ENCODE measurements around the gene C18orf32. TPM values are rescaled to one million over a fixed set of nuclear protein-coding genes. Genes with fewer than 3 reads are reported as not detected.
A peak's percentile ranks its signal among the peaks of the same experiment; 100 is the strongest.
"Not testable (repeated sequence)": the region's sequence is repeated elsewhere in the genome, so short reads cannot be mapped to it uniquely, and the experiment has no call there.

The C18orf32 gene
- polyA plus RNA-seq, 4 donors: 16.5 to 33.7 (median 30.9) TPM

GRCh38 chr18:49503931-49504330 lies 16.9 kb upstream of the C18orf32 start:
- no peak for DNase-seq (ENCODE audit: low read depth in 4 of 4, low spot score in 3 of 4)

- no peak for DNase-seq (ENCODE audit: low read depth in 4 of 4, low spot score in 3 of 4)
These were observed 13.3 kb upstream of the C18orf32 start for GRCh38 chr18:49500201-49500921.

DNA sequence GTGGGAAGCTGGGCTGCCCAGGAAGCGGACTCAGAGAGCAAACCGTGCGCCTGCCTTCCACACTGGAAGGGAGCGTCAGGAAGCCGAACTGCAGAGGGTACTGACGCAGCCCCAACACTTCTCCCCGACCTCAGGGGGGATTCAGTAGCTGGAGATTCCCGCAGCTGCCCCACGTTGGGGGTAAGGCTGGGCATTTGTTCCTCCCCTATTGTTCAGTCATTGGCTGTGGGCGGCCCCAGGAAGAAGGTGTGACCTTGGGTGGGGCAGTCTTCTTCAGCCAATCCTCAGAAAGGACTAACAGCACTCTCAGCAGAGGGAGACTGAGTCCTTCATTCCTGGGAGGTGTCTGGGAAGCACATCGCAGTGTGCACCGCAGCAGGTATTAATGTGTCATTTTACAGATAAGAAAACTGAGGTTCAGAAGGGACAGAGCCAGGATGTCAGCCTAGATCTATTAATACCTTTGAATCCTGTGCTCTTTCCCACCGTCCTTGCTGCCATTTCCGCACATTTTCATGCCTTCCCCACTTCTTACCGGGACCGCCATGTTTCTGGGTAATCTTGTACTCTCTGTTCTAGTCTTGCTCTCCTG lies 12.1 kb upstream of the C18orf32 start:
- no peak for DNase-seq (ENCODE audit: low read depth in 4 of 4, low spot score in 3 of 4)

GRCh38 chr18:49495480-49495879 lies 8.4 kb upstream of the C18orf32 start:
- no peak for DNase-seq (ENCODE audit: low read depth in 4 of 4, low spot score in 3 of 4)

DNA sequence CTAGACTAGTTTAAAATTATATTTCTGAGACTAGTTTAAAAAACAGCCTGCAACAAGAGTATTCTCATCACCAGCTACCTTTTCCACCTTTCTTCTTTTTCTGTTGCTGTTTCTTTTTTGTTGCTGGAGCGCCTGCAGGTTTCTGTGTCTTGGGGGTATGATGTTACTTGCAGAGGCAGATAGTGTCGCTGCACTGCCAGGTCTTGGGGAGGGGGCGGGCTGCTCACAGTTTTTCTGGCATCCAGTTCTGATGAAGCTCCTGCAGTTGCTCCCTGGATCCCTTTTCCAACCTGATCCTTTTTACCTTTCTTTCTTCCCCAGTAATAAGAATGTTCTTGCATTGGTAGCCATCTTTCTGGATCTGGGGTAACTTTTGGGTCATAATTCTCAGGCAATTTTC lies 8.0 kb upstream of the C18orf32 start:
- no peak for DNase-seq (ENCODE audit: low read depth in 4 of 4, low spot score in 3 of 4)

DNA sequence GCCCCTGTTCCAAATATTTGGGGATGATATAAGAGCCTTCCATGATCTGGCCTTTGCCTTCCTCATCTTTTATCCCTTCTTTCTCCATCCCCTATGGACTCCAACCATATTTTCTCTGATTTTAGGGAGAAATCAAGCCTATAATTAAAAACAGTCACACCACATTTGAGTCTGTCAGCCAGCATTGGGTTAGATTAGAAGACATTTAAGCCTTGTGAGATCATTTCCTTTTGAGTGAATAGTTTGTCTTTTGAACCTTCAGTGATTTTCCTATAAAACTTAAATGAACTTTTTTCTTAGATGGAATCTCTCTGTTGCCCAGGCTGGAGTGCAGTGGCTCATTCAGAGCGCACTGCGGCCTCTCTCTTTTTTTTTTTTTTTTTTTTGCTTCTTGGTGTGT lies 7.6 kb upstream of the C18orf32 start:
- DNase-seq (ENCODE audit: low read depth in 4 of 4, low spot score in 3 of 4): no peak

DNA sequence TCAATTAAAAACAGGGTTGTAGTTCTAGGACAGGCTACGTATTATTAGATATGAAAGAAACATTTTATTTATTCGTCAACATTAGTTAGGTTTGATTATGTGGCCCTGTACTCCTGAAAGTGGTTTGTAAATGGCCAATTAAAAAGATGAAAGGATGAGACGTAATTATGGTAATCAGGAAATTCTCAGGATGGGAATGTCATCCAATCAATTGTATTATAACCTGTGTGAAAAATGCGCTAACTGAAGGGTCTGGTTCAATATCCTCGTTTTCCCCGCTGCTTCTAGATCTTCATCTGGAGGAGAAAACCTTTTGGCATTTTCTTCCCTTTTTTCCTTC lies 5.6 kb upstream of the C18orf32 start:
- no peak for DNase-seq (ENCODE audit: low read depth in 4 of 4, low spot score in 3 of 4)

- peak; percentile 97 to 100 (median 100) for DNase-seq (ENCODE audit: low read depth in 4 of 4, low spot score in 3 of 4)
These were observed 5.0 kb upstream of the C18orf32 start, which contains the start of gene RPL17 for GRCh38 chr18:49491857-49492693. TSS of gene RPL17 (minus strand) at chr18:49492465.

GRCh38 chr18:49491534-49491856 lies 4.5 kb upstream of the C18orf32 start:
- no peak for DNase-seq (ENCODE audit: low read depth in 4 of 4, low spot score in 3 of 4)

GRCh38 chr18:49490246-49490762 lies 3.3 kb upstream of the C18orf32 start:
- DNase-seq (ENCODE audit: low read depth in 4 of 4, low spot score in 3 of 4): no peak

DNA sequence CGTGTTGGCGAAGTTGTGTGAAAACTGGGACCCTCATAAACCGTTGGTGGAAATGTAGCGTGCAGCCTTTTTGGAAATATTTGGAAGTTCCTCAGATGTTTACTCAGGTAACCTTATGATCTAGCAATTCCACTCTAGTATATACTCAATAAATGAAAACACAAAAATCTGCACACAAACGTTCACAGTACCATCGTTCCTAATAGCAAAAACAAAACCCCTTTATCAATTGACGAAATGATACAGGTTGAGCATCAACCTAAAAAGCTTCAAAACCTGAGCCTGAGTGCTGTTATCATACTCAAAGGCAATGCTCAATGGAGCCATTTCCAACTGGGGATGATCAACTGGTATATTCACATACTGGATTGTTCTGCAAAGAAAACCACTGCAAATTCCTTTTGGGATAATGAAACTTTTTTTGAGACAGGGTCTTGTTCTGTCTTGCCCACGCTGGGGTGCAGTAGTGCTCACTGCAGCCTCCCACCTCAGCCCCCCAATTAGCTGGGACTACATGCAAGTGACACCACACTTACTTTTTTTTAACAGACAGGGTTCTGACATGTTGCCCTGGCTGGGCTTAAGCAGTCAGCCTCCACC lies 777 bp upstream of the C18orf32 start:
- DNase-seq (ENCODE audit: low read depth in 4 of 4, low spot score in 3 of 4): no peak

- DNase-seq (ENCODE audit: low read depth in 4 of 4, low spot score in 3 of 4): peak in 1 of 4 donors; percentile 58
These were observed 455 bp downstream of the C18orf32 start for GRCh38 chr18:49486606-49486952.

DNA sequence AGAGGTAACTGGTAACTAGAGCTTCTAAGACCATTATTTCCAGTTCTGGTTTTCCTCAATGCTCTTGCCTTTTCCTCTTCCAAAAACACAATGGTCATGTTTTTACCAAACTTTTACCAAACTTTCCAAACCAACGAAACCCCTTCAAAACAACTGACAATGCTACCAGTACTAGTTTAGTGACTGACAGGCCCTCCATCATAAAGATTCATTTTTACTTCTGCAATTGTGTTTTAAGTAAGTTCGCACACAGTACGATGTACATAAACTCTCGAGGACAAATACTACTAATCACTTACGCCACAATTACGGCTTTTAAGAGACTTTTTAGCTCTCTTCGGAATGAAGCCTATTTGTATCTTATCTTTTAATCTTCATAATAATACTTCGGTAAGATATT lies 900 bp downstream of the C18orf32 start:
- DNase-seq (ENCODE audit: low read depth in 4 of 4, low spot score in 3 of 4): no peak

- no peak for DNase-seq (ENCODE audit: low read depth in 4 of 4, low spot score in 3 of 4)
These were observed 3.8 kb downstream of the C18orf32 start for GRCh38 chr18:49483198-49483597.

DNA sequence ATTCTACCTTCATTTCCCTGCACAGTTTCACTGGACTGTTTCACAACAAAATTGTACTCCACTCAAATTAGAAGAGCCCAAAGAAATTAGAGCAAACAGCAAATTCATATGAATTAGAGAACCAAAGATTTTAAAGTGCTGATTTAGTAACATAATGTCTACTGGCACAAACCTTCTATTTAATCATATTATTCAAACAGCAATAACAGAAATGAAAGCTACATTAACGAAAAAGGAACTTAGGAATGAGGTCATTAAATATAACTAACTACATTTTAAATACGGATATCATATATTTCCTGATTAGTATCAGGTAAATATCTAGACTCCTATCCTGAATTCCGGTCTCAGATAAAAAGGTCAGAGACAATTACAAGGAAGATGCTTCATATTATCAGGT lies 5.1 kb downstream of the C18orf32 start:
- DNase-seq (ENCODE audit: low read depth in 4 of 4, low spot score in 3 of 4): no peak

GRCh38 chr18:49481317-49481716 lies 5.7 kb downstream of the C18orf32 start:
- DNase-seq (ENCODE audit: low read depth in 4 of 4, low spot score in 3 of 4): no peak

DNA sequence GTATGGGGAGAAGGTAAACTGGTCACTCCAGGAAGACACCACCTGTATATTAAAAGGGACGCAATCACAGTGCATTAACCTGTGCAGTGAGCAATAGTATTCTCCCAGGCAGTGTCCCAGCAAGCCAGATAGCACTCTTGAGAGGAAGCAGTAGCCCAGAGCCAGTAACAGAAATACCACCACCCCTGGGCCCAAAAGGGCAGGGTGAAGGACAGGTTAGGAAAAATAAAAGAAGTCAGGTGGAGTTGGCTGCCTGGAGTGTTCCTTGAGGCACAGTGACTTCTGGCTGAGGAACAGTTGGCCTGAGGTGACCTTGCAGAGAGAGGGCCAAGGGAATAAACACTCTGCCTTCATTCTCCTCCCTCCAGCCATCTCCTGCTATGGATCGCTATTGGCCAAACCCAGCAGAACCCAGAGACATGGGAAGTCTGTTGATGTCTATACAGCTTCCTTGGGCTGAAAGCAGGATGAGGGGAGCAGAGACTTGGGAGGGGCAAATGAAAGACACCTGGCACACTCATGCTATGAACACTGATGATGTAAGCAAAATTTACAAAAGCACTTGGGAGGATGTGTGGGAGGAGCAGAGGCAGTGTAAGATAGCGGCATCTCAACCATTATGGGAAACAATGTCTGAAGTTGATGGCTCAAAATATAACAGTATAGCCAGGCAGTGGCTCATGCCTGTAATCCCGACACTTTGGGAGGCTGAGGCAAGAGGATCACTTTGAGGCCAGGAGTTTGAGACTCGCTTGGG lies 7.5 kb downstream of the C18orf32 start:
- no peak for DNase-seq (ENCODE audit: low read depth in 4 of 4, low spot score in 3 of 4)

- DNase-seq (ENCODE audit: low read depth in 4 of 4, low spot score in 3 of 4): no peak
These were observed 10.2 kb downstream of the C18orf32 start for GRCh38 chr18:49476664-49477411.

GRCh38 chr18:49474935-49475334 lies 12.1 kb downstream of the C18orf32 start:
- not testable (repeated sequence) for DNase-seq (ENCODE audit: low read depth in 4 of 4, low spot score in 3 of 4)

- DNase-seq (ENCODE audit: low read depth in 4 of 4, low spot score in 3 of 4): no peak
These were observed 13.3 kb downstream of the C18orf32 start for GRCh38 chr18:49473721-49474120.

All from left renal pelvis (tissue), 4 donors.